K562 (cell line): ENCODE measurements around the gene CPZ. TPM values are rescaled to one million over a fixed set of nuclear protein-coding genes. Genes with fewer than 3 reads are reported as not detected.

ENCODE experiments used
- ATAC-seq: fragments of 200-7000 bp; cut with Tn5 transposase; 3 replicates; pipeline ENCODE4 v1.9.1; 2020; ENCODE audit warnings: moderate library complexity
- BruUV-seq: library from RNA; stranded (reverse); fragments of 400-500 nt; replicated peaks from 2 replicates; lab custom pipeline; 2021; lab: Mats Ljungman, UMichigan
- CTCF ChIA-PET: fragments of 300-600 bp; formaldehyde crosslinking; extraction: SDS; loops from one replicate; lab custom pipeline; 2021; ENCODE audit warnings: low intra/inter-chr PET ratio; lab: Yijun Ruan, JAX
- POLR2A ChIA-PET: fragments of 300-600, 350-650 bp; sonication (Branson Sonifier 250); formaldehyde crosslinking; extraction: SDS; loops from one replicate; lab custom pipeline; 2021; ENCODE audit warnings: antibody characterized with exemption, inconsistent platforms; lab: Yijun Ruan, JAX
- DNase-seq, 4 experiments: peaks; one replicate each; pipeline versions ENCODE4 v3.0.0 to v3.0.0-alpha.2; 2011 to 2018; ENCODE audit warnings: low spot score in 3 of 4, mixed read lengths in 3 of 4; ENCODE audit errors: extremely low read depth in 1 of 4
- FAIRE-seq: peaks from 2 replicates; lab custom pipeline; 2011; peaks lifted over from hg19 to GRCh38; lab: Jason Lieb, UNC
- H2AFZ ChIP-seq: 2 replicates; pipeline ENCODE4 v1.6.0; 2011; ENCODE audit warnings: low read depth, low read length, control low read depth, inconsistent platforms
- H3K27ac ChIP-seq: fragments of 200-600 bp; 3 replicates; pipeline ENCODE4 v1.8.0; 2011; ENCODE audit warnings: low read depth, mild to moderate bottlenecking, control low read depth, inconsistent platforms, low read length, moderate library complexity, mixed read lengths; ENCODE audit errors: extremely low read depth
- H3K27me3 ChIP-seq, 2 experiments: fragments of 300-600 bp in 1 of 2; 2 replicates in 1 of 2; 3 replicates in 1 of 2; pipeline versions ENCODE4 v1.6.0 to v1.8.0; 2011; ENCODE audit warnings: inconsistent platforms in 2 of 2, low read length in 2 of 2, mild to moderate bottlenecking in 1 of 2, mixed read lengths in 1 of 2, moderate library complexity in 1 of 2; ENCODE audit not compliant: control insufficient read depth in 2 of 2, insufficient read depth in 2 of 2
- H3K36me3 ChIP-seq: fragments of 300-600 bp; 3 replicates; pipeline ENCODE4 v1.8.0; 2011; ENCODE audit warnings: mild to moderate bottlenecking, low read length, inconsistent platforms; ENCODE audit not compliant: control insufficient read depth, insufficient read depth
- H3K4me1 ChIP-seq, 2 experiments: fragments of 200-600 bp in 1 of 2; replicated peaks in 1 of 2; 2 replicates in 1 of 2; 3 replicates in 1 of 2; pipeline versions ENCODE4 v1.5.1 to v1.8.0; 2011; ENCODE audit warnings: inconsistent platforms in 2 of 2, low read length in 2 of 2, mild to moderate bottlenecking in 1 of 2, mixed read lengths in 1 of 2, moderate library complexity in 1 of 2; ENCODE audit not compliant: control insufficient read depth in 2 of 2, insufficient read depth in 2 of 2
- H3K4me2 ChIP-seq: 2 replicates; pipeline ENCODE4 v1.6.1; 2011; ENCODE audit warnings: low read length, control low read depth, inconsistent platforms, mixed read lengths; ENCODE audit not compliant: insufficient read depth
- H3K4me3 ChIP-seq: fragments of 200-600 bp; sonication (generic), shearing (Covaris generic); 2 replicates; pipeline ENCODE4 v1.5.1; 2016; ENCODE audit warnings: control low read depth, inconsistent platforms
- H3K79me2 ChIP-seq: fragments of 200-600 bp; 3 replicates; pipeline ENCODE4 v1.8.0; 2011; ENCODE audit warnings: low read length, inconsistent platforms; ENCODE audit not compliant: control insufficient read depth, insufficient read depth
- H3K9ac ChIP-seq, 2 experiments: 2 replicates each; pipeline versions ENCODE4 v1.6.0 to v1.6.1; 2011; ENCODE audit warnings: low read depth in 2 of 2, low read length in 2 of 2, control low read depth in 1 of 2, inconsistent platforms in 1 of 2, mild to moderate bottlenecking in 1 of 2, mixed read lengths in 1 of 2; ENCODE audit not compliant: insufficient read depth in 1 of 2
- H3K9me1 ChIP-seq: one replicate; pipeline ENCODE4 v1.6.0; 2011; ENCODE audit warnings: inconsistent platforms, mild to moderate bottlenecking, low read length, moderate library complexity; ENCODE audit not compliant: control insufficient read depth, insufficient read depth
- H3K9me3 ChIP-seq: replicated peaks from 2 replicates; pipeline ENCODE4 v1.5.1; 2011; ENCODE audit warnings: low read depth, low read length, inconsistent platforms; ENCODE audit not compliant: control insufficient read depth, insufficient read depth
- H4K20me1 ChIP-seq: replicated peaks from 2 replicates; pipeline ENCODE4 v1.6.1; 2011; ENCODE audit warnings: low read length, inconsistent platforms, mixed read lengths; ENCODE audit not compliant: control insufficient read depth, insufficient read depth
- ARID3B ChIP-seq: fragments of 250-450 bp; sonication (Bioruptor Pico); IDR thresholded peaks from 2 replicates; pipeline ENCODE4 v1.4.0; 2020; ENCODE audit warnings: borderline replicate concordance
- ARNT ChIP-seq, 2 experiments: fragments of 450-650 bp; IDR thresholded peaks; 2 replicates each; pipeline ENCODE4 v1.6.1; 2016; ENCODE audit warnings: mild to moderate bottlenecking in 1 of 2
- CCNT2 ChIP-seq: IDR thresholded peaks from 2 replicates; pipeline ENCODE4 v1.6.1; 2011; ENCODE audit warnings: borderline replicate concordance, low read depth, mild to moderate bottlenecking, moderate library complexity, mixed read lengths, low read length; ENCODE audit not compliant: insufficient read length; ENCODE audit errors: extremely low read depth
- CHAMP1 ChIP-seq: fragments of 450-650 bp; IDR thresholded peaks from 2 replicates; pipeline ENCODE4 v1.6.1; 2016; ENCODE audit warnings: mild to moderate bottlenecking
- KDM1A ChIP-seq, 2 experiments: fragments of 450-650 bp; IDR thresholded peaks; 2 replicates each; pipeline ENCODE4 v1.6.1; 2016; ENCODE audit warnings: mild to moderate bottlenecking in 2 of 2
- POLR2B ChIP-seq: fragments of 450-650 bp; IDR thresholded peaks from 2 replicates; pipeline ENCODE4 v1.6.1; 2018; ENCODE audit warnings: low read depth; ENCODE audit not compliant: partially characterized antibody
- POLR3A ChIP-seq: IDR thresholded peaks from 2 replicates; pipeline ENCODE4 v1.6.1; 2011; ENCODE audit warnings: borderline replicate concordance, mild to moderate bottlenecking, moderate library complexity; ENCODE audit not compliant: insufficient read length, insufficient read depth; ENCODE audit errors: extremely low read depth
- PTBP1 ChIP-seq: fragments of 200-400 bp; formaldehyde crosslinking; IDR thresholded peaks from 2 replicates; pipeline ENCODE4 v1.6.1; 2017; ENCODE audit warnings: low read depth, low read length
- RBM25 ChIP-seq: fragments of 200-400 bp; formaldehyde crosslinking; IDR thresholded peaks from 2 replicates; pipeline ENCODE4 v1.6.1; 2018; ENCODE audit warnings: low read length, low read depth, moderate library complexity; ENCODE audit not compliant: severe bottlenecking
- RCOR1 ChIP-seq, 2 experiments: IDR thresholded peaks; 2 replicates each; pipeline ENCODE4 v1.6.1; 2012; ENCODE audit warnings: low read depth in 2 of 2, low read length in 2 of 2, borderline replicate concordance in 1 of 2, improper control_type of control experiment in 1 of 2
- TCF3 ChIP-seq: sonication (generic); formaldehyde crosslinking; IDR thresholded peaks from 2 replicates; pipeline ENCODE4 v1.4.0; 2020; ENCODE audit warnings: mild to moderate bottlenecking, missing genetic modification reagents
- USF2 ChIP-seq: sonication (generic); formaldehyde crosslinking; IDR thresholded peaks from 2 replicates; pipeline ENCODE4 v1.5.0; 2020; ENCODE audit warnings: missing genetic modification reagents
- ZBTB9 ChIP-seq: fragments of 450-650 bp; formaldehyde crosslinking; IDR thresholded peaks from 2 replicates; pipeline ENCODE4 v1.4.0; 2020; ENCODE audit warnings: mild to moderate bottlenecking, moderate library complexity
- WGBS: fragments of 100-300 bp; shearing (Covaris generic); methylation state at CpG from one replicate; pipeline ENCODE4 v1.1.6; 2016; ENCODE audit warnings: low coverage, mixed read lengths; ENCODE audit not compliant: insufficient coverage; ENCODE audit errors: missing lambda C conversion rate; 5-methylcytosine and 5-hydroxymethylcytosine counted together
- in situ Hi-C: fragments of 300-500 bp; cut with MboI; formaldehyde crosslinking; loops from 4 replicates; pipeline ENCODE4 v1.15.0; 2018; ENCODE audit warnings: inconsistent platforms, mixed read lengths
- intact Hi-C: fragments of 100-400 bp; cut with micrococcal nuclease; formaldehyde crosslinking; loops from 2 replicates; pipeline ENCODE4 v1.14.2; 2022
- polyA plus RNA-seq, 8 experiments: library from polyadenylated mRNA; depleted of rRNA in 4 of 8; stranded (reverse) in 5 of 8; unstranded in 3 of 8; fragments of >200 nt; fragmentation: Nextera tagmentation in 2 of 8; fragmentation: Illumina TruSeq in 1 of 8; extraction: Ambion mirVana in 2 of 8; extraction: Trizol in 1 of 8; gene quantifications; 2 replicates each; pipeline versions ENCODE4 v1.2.1 to v1.2.3, GENCODE V29; 2011 to 2014; ENCODE audit warnings: inconsistent platforms in 1 of 8, missing spikeins in 1 of 8
- total RNA-seq, 7 experiments: library from RNA; depleted of rRNA in 6 of 7; stranded (reverse); fragments of >200 nt in 6 of 7; fragmentation: Illumina TruSeq in 2 of 7; extraction: Trizol in 2 of 7; gene quantifications; 2 replicates each; pipeline versions ENCODE4 v1.2.1 to v1.2.3, GENCODE V29; 2011 to 2021; ENCODE audit warnings: low replicate concordance in 1 of 7

CPZ gene
- total and polyA plus RNA-seq, 9 of the 15 experiments (the other 6 are each of a cell fraction or from before 2014, with no cell fraction given): 0.06 to 2.2 (median 1.2) TPM; not detected in 1

GRCh38 chr4:8557151-8558076 lies 35.2 kb upstream of the CPZ start:
- FAIRE-seq: no peak
- Histone ChIP-seq H3K27me3 (peaks cover 0 to 27% of the 10 kb centered on the region in 2 experiments; a peak in 3 of 5 replicates), H3K9me3 (no peaks in the 10 kb centered on the region), H3K36me3 (no peaks in the 10 kb centered on the region), H4K20me1 (no peaks in the 10 kb centered on the region; the same call in 1 of the 2 replicates), H3K79me2 (no peaks in the 10 kb centered on the region), H3K4me1 (peaks cover 0 to 6% of the 10 kb centered on the region in 2 experiments; a peak in 1 of 5 replicates), H3K9ac (peak overlapping the region in 1 of 2 experiments; percentile 17; a peak in 1 of 4 replicates), H3K4me3 (no peak overlapping the region), H2AFZ (no peak overlapping the region), H3K27ac (no peak overlapping the region), H3K4me2 (no peak overlapping the region), H3K9me1 (no peaks in the 10 kb centered on the region)
- intact Hi-C loops (no loop called here), in situ Hi-C loops (loop anchor here (5.0 kb wide), 1 partner anchor 80 kb away; no protein-coding TSS in a partner anchor)
- WGBS: 22% methylated on average over 20 of the region's 21 CpGs
- CTCF ChIA-PET: no interaction called here
- DNase-seq: no peak
- no TSS peak for BruUV-seq
- POLR2A ChIA-PET: interaction anchor here (0.6 kb wide), 1 partner anchor 10 kb away, joined by 3 read pairs; no protein-coding TSS in a partner anchor
- ATAC-seq: no peak
- TF ChIP-seq TCF3 (CRISPR knock-in tag) (no peak), PTBP1 (0 out of 2 replicates have a peak, but pooled peaks have one; percentile 38), ARID3B (CRISPR knock-in tag) (no peak), CHAMP1 (no peak), ZBTB9 (CRISPR knock-in tag) (no peak), RBM25 (peak; percentile 77), POLR3A (no peak), RCOR1 (IDR thresholded peaks at IDR 0.05; ENCODE audit: borderline replicate concordance in 1 of 2, low read depth in 2 of 2, low read length in 2 of 2) (peak in 1 of 2 experiments; percentile 40; a peak in 1 of 4 replicates), ARNT (IDR thresholded peaks at IDR 0.05) (no peak), KDM1A (IDR thresholded peaks at IDR 0.05) (0 out of 4 replicates have a peak, but pooled peaks of 1 of the 2 experiments have one; percentile 19), POLR2B (no peak), USF2 (CRISPR knock-in tag) (no peak), CCNT2 (no peak)
